Stimulated activated CD8-positive, alpha-beta memory T cell treated with anti-CD3 and anti-CD28 coated beads, Interleukin-15, amount 100 ng/mL, for 24 hours (primary cell): ENCODE results near the gene DIAPH2.

Experiments
- DNase-seq: peaks from one replicate; pipeline ENCODE4 v3.0.0-alpha.2; 2020; ENCODE audit warnings: low read depth

Gene DIAPH2

DNA sequence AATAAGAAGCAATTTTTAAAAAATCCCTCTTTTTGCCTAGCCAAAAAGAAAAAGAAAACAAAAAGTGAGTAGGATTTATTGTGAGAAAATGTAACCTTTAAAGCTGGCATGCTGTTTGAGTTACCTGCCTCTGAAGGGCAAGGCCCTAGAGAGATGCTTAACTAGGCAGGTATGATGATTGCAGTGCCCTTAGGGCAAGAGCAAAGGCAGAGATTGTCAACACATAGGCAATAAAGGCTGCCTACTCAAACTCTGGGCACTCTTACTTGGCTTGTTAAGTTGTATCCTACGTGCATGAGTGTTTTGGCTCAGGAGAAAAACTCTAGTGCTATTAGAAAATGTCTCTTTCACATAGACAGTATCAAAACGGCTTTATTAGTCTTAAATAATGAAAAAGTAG is 505.0 kb downstream of the DIAPH2 start:
- no peak for DNase-seq

DNA sequence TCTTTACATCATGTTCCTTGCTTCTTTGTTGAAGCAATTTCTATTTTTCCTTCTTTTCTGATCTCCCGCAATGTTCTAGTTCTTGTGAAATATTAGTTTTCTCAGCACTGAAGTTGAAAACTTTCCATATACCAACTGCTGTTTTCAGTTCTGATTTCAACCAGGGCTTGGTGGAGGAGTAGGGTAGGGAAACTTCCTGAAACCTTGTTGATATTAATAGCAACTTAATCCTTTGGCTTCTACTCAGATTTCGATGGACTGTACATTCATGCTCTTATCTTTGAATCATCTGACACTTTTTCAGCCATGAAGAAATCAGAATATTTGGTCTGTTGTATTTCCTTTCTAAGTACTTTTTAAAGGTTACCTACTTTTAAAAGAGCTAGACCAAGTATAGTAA is 514.9 kb downstream of the DIAPH2 start:
- no peak for DNase-seq

DNA sequence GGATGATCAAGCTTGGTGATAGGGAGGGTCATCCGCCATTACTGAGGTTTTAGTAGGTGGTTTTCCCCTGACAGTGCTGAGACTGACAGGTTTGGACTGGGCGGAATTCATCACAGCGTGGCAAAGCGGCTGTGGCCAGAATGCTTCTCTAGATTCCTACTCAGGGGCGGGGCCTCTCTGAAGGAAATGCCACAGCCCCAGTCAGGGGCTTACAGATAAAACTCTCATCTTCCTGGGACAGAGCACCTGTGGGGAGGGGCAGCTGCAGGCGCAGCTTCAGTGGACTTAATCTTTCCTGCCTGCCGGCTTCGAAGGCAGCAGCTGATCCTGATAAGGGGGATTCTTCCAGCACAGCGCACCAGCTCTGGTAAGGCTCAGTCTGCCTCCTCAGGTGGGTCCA is 515.8 kb downstream of the DIAPH2 start:
- DNase-seq = no peak

DNA sequence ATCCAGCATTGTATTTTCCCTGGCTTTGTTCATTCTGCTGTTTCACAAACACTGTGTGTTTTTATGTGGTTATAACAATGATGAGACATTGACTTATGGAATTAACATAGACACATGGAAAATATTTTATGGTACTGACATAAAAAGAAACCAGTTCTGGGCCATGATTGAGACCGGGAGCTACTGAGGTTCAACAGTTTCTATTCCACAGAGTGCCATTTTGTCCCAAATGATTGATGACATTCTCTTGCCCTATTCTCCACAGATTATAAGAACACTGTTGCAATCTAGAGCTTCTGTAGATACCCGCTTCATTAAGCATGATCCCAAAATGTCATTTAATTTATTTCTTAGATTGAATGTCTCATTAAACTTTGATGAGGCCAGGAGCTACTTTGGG is 525.9 kb downstream of the DIAPH2 start:
- no peak for DNase-seq

DNA sequence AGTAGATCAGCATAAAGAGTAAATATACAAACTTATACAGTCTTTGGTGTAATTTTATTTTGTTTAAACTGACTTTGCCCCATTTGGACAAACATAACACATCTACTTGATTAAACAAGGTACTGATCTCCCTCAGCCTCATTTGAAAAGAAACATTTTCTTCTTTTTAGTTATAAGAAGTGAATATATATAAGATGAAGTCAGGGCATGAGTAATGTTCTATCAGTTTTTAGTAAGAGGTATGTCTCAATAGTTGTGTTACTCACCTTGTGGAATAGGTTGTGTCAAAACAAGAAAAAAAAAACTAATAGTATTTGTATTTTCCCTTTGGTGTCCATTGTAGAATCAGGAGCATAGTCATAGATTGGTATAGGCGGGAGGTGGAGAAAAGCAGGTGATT is 526.4 kb downstream of the DIAPH2 start:
- DNase-seq = no peak

DNA sequence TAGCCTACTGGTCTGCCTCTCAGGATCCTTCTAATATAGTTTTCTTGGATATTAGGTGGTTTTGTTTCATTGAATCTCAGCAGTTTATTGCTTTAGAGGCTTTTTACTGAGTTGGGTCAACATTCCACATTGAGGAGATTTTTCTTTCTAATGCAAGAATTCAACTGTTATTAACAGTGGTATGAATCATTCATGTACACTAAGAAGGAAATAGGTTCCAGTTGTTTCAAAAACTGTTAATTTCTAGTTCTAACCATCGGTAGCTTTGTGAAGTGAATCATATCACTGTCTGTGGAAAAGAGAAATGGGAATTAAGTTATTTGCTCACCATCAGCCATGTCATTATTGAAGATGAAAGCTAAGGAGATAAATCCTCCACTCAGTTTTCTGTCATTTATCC is 530.5 kb downstream of the DIAPH2 start:
- no peak for DNase-seq

DNA sequence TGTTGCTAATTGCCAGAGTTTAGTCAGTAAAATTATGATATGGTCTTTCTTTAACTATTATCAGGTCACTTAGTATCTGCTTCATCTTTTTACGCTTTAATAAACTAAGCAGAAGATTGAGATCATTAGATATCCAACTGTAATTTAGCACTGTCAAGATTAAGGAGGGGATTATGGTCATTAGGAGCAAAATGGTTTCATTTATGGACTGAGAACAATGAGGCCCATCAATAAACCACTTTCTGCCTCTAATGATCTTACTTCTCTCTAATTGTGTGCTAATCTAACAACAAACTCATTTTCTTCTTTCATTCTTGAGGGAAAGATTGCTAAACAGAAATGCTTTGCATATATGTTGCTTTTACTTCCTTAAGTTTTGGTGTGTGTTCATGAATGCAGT is 539.5 kb downstream of the DIAPH2 start:
- no peak for DNase-seq

DNA sequence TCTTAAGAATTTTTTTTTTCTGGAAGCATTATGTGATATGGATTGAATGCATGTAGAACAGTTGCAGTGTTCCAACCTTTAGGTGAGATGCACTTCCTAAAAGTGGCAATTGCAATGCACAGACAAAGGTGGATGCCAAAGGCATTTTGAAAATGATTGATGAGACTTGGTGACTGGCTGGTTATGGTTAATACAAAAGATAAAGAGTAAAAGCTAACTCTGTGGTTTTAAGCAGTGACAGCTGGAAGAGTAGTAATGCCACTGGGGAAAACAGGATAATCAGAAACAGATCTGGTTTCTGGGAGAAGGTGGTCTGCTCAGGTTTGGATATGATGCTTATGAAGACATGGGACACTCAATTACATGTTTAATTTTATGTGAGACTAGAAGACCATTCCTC is 544.7 kb downstream of the DIAPH2 start:
- no peak for DNase-seq

DNA sequence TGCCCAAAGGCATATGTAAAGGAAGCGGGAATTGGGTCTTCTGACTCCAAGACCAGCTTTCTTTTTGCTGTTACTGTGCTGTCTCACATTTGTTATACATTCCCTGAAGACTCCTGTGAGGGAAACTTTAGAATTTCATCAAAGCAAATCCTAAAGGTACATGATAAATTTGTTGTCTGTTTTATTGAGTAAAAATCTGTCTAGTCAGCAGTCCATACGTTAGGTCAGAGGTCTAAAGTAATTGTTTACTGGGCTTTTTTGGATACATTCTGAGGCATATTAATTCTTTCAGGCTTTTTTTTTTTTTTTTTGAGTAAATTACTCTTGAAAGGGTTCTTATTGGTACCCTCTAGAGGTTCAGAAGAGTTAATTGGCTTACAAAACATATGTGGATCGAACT is 546.3 kb downstream of the DIAPH2 start:
- DNase-seq = no peak

DNA sequence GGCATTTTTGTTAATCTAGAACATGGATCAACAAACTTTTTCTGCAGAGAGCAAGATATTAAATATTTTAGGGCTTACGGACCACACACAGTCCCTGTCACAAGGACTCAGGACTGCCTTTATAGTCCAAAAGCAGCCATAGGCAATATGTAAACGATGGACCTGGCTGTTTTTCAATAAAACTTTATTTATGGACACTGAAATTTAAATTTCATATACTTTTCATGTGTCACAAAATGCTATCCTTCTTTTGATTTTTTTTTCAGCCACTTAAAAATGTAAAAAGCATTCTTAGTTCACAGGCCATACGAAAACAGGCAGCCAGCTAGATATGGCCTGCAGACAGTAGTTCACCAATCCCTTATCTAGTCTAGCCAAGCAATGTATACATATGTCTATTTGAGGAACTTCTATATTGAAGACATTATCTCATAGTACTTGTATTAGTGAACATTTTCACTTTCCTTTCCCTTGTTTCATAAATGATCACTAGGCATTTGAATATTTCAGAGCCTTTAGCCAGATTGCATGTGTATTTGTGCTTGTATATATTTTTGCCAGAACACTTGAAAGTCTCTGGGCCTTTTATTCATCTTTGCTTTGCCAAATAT is 549.9 kb downstream of the DIAPH2 start:
- DNase-seq = no peak

DNA sequence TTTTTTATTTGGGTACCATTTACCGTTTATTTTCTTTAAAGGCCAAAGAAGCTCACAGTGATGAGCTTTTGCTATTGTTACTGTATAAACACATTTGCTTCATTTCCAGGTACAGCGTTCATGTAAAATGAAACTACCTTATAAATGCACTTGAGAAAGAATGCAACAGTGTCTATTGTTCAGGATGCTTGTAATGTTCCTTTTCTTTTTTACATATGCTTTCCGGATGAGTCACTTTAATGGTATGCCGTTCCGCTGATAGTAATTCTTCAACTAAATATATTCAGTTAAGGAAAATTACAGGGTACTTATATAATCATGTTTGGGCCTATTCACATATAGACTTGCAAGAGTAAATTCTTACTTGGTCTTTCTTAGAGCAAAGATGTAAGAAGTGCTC is 554.0 kb downstream of the DIAPH2 start:
- DNase-seq = no peak

DNA sequence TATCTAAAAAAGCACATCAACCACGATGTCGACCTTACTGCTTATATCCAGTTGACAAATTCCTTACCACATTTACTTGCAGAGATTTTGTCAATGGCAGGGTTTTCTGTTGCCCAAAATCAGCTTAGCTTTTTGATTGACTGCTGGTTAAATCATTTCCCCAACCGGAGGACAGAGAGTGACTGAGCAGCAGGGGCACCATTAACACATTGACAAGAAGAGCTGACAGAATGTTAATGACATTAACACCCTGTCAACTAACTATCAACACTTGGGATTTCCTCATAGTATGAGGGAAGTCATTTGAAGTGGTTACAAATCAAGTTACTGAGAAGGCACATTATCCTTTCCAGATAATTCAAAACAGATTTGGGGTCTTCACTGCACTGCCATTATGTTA is 567.5 kb downstream of the DIAPH2 start:
- no peak for DNase-seq

DNA sequence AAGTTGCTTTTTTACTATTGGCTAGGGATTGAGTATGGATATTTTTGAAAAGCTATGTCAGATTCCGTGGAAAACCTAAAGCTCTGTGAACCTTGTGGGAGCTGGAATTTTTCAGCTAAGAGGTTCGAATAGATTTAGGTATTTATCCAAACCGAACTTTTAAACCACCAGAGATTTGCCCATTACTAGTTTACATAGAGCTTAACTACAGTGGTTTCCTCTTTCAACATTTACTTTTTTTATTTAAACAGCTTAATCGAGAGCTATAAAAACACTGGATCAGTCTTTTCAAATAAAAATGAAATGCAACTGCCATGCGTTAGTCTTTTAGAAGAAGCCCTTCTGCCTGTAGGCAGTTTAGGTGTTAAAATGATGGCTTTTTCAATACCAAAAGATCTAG is 576.0 kb downstream of the DIAPH2 start:
- DNase-seq = no peak

DNA sequence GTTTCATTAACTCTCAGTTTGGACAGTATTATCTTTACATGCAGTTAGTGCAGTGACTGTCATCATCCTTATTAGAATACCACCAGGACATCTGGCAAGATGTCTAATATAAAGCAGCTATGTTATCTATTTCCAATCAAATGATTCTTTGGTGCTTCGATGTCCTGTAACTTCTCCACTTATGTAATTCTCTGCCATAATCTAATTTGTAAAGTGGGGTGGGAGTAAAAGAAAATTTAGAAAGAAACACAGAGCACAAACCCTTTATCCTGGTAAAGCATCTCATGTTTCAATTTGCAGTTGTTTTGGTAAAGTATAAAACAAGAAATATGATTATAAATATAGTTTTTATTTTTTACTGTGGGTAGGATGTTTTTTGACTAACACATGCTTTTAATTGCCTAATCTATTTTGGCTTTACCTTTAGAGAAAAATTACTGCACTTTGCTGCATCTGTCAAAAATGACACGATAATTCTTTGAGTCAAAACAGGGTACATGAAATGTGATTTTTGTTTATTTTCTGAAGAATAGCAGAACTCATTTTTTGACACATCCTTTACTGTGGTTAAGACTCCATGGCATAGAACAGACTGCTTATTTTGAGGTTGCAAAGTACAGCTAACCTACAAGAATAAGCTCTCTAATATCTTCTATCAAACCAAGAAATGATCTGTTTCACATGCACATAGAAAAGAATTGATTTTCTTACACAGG is 581.9 kb downstream of the DIAPH2 start:
- DNase-seq = no peak

DNA sequence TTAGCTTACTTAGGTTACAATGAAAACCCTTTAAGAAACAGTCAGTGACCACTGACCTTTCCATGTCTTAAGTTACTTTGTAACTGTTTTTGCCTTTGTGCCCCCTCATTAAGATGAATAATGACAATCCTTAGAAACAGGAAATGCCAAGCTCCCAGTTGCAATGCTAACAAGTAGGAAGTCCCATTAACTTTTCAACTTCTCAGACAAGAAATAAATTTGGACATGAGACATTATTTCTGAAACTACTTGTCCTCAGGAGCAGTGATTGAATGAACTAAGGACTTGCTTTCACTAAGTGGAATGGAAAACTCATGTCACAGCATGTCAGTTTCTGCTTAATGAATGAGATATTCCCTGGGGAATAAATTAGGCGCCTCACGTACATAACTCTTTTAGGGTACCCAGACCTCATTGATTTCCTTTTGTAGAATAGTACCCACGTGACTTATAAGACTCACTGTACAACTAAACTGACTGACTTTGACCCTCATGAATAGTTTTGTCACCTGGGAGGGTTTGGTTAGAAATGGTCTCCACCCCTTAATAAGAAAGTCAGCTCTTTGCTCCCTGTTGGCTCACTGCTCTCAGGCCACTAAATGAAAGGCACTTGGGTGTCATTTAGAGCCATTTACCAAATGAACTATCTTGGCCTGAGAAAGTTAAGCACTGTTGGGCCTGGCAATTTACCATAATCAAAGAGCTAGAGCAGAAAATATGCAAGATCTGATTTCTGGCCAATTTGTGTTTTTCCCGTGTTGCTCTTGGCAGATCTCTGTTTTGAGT is 582.9 kb downstream of the DIAPH2 start:
- no peak for DNase-seq

DNA sequence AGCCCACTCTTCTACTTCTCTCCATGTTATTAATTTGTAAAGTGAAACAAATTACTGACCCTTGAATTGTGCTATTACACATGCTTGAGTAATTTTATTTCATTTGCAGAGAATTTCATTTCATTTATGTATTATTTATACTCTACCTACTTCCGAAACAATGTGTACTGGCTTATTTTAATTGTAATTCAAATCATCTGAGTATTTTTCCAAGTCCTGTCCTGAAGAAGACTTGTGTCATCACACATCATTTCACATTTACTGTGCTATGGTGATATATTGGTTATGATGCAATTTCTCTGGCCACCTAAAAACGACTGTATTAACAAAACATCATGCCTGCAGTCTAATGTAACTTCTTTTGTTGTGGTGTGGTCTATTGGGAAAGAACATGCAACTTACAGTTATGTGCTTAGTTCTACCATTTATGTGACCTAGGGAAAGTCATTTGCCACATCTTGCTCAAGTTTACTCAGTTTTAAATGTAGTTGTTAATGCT is 583.6 kb downstream of the DIAPH2 start:
- DNase-seq = no peak

DNA sequence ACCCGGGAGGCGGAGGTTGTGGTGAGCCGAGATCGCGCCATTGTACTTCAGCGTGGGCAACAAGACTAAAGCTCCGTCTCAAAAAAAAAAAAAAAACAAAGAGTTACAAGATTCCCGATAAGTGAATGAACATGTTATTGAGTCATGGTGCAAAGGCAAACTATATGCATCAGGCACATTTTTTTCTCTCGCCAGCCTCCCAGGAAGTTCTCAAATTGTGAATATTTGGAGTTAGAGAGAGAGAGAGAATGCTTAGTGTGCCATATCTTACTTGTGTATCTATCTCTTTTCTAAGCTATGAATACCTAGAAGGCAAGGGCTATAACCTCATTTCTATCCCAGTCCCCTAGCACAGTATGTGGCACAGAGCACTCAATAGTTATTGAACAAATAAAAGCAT is 599.9 kb downstream of the DIAPH2 start:
- no peak for DNase-seq

DNA sequence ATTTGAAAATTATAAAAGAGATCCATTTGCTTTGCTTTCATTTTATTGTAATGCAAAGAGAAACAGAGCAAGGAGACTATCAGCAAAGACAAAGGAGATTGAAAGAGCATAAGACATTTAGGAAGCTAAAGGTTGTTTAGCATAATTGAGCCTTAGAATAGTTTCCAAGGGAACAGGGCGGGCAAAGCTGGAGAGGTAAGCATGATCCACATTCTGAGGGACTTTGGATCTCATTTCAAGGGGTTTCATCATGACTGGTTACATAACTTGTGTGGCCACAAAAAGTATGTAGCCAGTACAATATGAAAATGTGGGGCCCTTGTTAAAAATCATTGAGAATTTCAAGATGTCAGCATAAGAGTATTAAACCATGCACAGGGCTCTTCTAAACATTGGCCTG is 605.6 kb downstream of the DIAPH2 start:
- no peak for DNase-seq

DNA sequence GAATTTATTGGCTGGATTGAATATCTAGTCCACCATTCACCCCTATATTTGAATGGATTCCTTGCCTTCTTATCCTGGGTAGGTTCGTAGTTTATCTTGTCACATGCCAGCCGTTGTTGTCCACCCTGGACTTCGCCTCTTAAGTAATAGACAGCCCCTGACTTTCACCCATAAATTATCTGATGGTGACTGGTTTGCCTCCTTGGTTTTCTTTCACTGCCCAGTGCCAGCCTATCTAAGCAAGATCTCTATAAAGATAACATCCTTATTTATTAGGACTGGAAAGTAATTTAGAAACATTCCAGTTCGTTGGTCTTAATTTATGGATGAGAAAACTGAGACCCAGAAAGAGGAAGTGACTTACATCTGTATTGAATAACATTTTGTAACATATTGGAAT is 609.4 kb downstream of the DIAPH2 start:
- no peak for DNase-seq

DNA sequence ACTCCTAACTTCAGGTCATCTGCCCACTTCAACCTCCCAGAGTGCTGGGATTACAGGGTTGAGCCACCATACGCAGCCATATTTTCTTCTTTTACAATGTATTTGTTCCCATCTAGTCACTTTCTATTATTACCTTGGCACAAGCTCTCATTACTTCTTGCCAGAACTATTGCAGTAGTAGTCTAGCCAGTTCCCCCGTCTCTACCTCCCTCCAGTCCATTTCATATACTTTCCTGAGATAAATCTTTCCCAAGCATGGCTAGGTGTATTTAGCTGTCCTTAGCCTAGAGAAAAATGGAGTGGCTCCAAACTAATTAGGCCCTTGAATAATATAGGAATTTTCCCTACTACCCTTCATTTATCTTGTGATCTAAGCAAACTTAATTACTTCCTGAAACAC is 611.3 kb downstream of the DIAPH2 start:
- no peak for DNase-seq

DNA sequence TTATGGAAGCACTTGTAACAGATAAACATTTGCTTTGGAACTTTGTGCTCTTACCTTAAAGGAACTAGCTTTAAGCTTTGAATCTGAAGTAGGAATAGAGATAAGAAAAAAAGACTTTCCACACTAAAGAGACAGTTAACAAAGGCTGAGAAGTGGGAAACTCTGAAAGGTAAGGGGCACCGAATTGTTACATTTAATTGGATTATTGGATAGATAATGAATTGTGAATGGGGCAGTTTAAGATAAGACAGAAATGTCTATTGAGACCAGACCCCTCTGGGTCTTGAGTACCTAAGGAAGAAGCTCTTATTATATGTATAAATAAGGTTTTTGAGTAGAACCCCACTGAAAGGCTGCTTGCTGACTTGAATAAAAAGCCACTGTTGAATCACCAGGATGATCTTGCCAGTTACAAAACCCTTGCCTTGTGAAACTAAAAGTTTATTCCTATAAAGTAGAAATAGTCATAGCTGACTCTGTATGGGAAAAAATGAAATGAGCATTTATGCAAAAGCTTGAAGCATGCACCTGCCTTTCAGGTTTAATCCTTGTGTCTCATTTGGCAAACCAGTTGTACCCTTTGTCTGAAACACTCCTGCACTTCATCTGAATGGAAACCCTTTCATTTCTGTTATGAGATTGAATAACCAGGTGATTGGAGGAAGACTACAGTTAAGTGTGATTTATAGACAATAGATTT is 622.3 kb downstream of the DIAPH2 start:
- no peak for DNase-seq

DNA sequence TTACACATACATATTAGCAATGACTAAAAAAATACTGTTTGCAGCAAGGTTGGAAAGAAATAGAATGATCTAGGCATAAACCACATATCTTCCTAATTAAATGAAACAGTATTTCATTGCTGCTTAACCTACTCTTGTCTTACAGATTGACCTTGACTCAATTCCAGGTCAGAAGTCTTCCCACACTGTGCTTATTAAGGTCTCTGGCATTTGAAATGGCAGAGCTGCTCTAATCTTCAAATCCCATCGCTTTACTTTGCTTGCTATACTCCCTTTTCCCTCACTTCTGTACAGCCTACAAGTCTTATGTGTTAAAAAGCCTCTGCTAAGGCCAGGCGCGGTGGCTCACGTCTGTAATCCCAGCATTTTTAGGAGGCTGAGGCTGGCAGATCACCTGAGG is 623.5 kb downstream of the DIAPH2 start:
- DNase-seq = no peak
